NOMO-1 treated with DMSO at 0.1 percent for 48 hours (cell line): ENCODE results near the gene EN2.

Experiments used
- DNase-seq: peaks from one replicate; lab custom pipeline; 2025; ENCODE audit not compliant: unreplicated experiment; lab: John Stamatoyannopoulos, UW

EN2 gene

DNA sequence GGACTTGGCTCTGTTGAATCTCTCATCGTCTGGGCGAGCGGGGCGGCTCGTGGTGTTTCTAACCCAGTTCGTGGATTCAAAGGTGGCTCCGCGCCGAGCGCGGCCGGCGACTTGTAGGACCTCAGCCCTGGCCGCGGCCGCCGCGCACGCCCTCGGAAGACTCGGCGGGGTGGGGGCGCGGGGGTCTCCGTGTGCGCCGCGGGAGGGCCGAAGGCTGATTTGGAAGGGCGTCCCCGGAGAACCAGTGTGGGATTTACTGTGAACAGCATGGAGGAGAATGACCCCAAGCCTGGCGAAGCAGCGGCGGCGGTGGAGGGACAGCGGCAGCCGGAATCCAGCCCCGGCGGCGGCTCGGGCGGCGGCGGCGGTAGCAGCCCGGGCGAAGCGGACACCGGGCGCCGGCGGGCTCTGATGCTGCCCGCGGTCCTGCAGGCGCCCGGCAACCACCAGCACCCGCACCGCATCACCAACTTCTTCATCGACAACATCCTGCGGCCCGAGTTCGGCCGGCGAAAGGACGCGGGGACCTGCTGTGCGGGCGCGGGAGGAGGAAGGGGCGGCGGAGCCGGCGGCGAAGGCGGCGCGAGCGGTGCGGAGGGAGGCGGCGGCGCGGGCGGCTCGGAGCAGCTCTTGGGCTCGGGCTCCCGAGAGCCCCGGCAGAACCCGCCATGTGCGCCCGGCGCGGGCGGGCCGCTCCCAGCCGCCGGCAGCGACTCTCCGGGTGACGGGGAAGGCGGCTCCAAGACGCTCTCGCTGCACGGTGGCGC, at the start of gene EN2:
EN2 (plus strand) TSS at position 19 of the 767 bp plus-strand sequence; CDS start at position 268, 249 bp downstream.
- no peak for DNase-seq

- DNase-seq = no peak
These were observed 49.0 kb upstream of the EN2 start for GRCh38 chr7:155408651-155409586.

DNA sequence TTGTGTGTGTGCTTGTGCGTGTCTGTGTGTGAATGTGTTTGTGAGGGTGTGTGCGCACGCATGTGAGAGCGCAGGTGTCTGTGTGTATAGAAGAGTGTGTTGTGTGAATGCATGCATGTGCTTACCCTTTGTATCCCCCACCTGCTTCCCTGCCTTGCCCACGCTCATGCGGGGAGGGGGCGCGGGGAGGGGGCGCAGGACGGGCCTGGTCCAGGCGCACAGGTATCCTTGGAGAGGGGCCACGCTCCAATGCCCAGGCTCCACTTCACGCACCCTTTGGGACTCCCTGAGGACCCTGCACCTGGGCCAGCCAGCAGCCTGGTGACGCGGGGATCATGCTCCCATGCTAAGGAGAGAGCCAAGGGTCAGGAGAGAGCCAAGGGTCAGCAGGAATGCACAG, 47.9 kb upstream of the EN2 start:
- no peak for DNase-seq

DNA sequence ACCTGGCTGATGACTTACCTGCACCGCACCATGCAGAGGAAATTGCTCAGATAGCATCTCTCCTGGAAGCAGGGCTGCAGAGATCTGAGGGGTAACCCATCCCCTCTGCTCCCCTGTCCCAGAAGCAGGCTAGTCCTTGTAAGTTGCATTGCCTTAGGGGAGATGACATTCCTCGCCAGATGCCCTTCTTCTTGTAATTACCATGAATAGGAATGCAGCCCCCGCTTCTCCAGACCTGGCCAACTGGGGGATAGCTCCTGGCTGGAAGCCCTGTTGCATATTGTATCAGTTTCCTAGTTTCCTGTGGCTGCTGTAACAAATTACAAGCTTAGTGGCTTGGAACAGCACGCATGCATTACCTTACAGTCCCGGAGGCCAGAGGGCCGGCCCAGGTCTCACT, 47.5 kb upstream of the EN2 start:
- DNase-seq = no peak

DNA sequence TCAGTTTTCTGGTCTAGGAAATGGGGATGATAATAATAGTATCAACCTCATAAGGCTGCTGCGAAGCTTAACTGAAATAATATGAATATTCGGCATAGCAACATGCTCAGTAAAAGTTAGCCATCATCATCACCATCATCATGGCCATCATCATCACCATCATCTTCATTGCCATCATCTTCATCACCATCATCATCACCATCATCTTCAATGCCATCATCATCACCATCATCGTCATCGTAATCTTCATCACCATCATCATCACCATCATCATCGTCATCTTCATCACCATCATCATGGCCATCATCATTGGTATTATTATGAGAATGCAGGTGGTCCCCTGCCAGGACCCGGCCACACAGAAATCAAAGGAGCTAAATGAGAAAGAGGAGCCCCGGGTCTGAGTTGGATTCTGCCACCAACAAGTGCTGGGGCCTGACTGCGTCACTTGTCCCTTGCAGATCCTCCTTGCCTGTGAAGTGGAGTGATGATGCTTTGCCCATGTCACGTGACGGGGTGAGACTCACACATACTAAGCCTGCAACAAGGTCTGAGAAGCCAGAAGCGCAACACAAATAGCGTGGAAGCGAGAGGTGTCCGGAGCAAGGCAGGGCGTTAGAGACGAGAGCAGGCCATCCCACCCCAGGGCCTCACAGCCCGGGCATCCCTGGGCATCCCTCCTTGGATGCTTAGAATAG, 46.1 kb upstream of the EN2 start:
- no peak for DNase-seq

GRCh38 chr7:155412416-155413253, 45.3 kb upstream of the EN2 start:
- no peak for DNase-seq

DNA sequence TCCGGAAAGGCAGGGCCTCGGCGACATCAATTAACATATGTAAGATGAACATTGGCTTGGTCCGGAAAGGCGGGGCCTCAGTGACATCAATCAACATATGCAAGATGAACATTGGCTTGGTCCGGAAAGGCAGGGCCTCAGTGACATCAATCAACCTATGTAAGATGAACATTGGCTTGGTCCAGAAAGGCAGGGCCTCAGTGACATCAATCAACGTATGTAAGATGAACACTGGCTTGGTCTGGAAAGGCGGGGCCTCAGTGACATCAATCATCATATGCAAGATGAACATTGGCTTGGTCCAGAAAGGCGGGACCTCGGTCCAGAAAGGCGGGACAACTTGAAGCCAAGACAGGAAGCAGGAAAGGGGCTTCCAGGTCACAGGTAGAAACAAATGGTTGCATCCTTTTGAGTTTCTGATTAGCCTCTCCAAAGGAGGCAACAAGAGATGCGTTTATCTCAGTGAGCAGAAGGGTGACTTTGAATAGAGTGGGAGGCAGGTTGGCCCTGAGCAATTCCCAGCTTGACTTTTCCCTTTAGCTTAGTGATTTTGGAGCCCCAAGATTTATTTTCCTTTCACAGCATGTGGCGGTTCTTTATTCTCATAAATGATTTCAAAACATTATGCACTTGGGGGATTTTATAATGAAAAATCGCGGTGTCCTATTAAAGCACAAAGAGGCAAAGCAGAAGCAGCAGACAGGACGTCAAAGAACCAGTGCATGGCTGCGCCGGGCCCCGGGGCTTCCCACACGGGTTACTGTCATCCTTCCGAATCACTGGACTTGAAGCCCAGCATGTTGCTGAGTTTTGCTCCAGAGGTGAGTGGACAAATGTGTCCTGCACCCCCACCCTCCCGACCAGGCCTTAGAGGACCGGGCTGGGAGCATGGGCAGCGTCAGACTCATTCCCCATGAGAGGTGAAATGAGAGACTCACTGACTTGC, 43.1 kb upstream of the EN2 start:
- DNase-seq = no peak

DNA sequence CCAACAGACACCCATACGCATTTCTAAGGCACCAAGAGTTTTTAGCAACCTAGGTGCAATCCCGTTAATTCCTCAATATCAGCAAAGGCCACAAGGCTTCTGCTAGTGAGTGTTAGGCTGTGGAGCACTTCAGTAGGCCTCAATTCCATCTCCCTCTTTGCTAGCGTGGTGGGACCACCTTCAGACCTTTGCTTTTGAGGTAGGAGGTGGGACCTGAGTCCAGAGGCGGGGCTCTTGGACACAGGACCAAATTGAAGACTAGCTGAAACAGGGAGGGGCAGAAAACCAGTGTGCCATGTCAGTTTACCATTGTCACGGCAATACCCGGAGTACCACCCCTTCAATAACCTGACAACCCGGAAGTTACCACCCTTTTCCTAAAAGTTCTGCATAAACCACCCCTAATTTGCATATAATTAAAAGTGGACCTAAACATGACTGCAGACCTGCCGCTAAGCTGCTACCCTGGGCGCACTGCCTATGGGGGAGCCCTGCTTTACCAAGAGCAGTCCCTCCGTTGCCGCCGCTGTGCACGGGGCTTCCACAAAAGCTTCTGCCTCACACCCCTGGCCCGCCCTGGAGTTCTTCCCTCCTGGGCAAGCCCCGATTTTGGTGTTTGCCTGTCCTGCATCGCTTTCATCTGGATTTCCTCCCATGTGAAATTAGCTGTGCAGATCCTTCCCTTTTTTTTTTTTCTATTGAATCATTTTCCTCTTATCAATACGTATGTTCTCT, 41.1 kb upstream of the EN2 start:
- DNase-seq = no peak

DNA sequence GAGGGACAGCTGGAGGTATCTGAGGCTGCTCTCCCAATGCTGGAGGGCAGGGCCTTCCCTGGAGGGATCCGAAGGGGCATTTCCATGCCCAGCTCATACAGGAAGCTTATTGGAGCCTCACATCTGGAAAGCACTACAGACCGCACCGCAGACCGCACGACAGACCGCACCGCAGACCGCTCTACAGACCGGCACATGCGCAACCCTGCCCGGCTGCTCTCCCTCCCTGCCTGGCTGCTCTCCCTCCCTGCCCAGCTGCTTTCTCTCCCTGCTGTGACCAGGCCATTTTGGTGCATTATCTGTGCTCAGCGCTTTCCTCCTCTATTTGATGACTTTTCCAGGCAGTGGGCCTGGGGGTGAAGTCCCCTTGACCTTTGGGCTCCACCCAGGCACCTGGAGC, 39.6 kb upstream of the EN2 start:
- no peak for DNase-seq

GRCh38 chr7:155418941-155419755, 38.8 kb upstream of the EN2 start:
- no peak for DNase-seq

DNA sequence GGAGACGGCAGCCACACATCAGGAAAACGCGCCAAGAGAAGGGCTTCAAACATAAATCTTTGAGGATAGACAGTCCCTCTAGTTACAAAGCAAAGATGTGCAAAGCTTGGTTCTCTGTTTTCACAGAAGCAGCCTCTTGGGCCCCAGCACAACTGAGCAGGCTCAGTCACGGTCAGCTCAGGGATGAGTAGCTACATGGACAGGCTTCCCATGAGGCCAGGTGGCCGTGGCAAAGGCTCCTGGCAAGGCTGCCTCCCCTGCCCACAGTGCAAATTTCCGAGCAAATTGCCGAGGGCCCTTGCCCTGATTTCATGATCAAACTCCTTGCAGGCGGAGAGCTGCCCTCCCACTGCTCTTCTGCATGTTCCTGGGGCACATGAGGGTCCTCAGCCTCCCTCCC, 37.8 kb upstream of the EN2 start:
- no peak for DNase-seq

DNA sequence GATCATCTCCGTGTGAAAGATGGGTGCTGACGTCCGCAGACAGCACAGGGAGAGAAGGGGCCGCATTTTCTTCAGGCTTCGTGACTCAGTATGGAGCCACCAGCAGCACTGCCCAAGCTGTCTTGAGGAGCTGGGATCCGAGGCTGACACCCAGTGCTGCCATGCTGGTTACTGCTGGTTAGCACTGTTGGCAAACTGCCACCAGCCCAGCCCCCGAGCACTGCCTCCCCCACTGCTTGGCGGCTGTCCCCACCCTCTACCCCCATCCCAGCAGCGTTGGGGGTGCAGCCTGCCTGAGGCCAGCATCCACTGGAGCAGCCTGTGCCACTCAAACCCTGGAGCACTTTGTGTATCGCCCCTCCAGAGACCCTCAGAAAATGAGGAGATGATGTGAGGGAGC, 35.8 kb upstream of the EN2 start:
- DNase-seq = no peak

DNA sequence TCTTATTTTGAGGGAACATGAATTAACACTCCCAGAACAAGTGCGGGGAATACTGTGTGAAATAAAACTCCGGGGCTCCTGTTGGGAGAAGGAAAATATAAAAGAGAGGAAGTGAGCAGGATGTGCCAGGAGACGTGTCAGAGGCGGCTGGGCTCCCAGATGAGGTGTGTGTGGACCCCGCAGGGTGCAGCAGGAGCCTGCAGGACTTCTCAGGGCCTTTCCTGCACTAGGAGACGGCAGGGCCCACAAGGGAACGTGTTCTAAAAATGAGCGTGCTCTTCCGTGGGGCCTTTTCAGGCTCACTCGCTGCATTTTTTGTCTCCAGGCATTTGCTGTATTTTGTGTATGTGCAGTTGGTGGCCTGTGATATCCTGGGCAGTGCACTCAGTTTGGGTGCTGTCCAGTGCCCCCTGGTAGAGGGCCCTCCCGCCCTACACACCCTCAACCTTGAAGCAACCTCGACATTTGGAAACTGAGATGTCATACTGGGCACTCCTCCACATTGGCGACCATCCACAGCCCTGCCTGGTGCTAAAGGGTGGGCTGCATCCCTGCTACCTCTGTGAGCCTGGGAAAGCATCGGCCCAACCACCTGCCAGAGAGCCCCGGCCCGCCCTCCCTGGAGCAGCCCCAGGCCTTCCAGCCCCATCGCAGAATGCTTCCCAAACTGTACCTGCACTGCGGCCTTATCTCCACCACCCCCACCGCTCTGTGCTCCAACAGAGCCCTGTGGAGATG, 35.2 kb upstream of the EN2 start:
- no peak for DNase-seq

DNA sequence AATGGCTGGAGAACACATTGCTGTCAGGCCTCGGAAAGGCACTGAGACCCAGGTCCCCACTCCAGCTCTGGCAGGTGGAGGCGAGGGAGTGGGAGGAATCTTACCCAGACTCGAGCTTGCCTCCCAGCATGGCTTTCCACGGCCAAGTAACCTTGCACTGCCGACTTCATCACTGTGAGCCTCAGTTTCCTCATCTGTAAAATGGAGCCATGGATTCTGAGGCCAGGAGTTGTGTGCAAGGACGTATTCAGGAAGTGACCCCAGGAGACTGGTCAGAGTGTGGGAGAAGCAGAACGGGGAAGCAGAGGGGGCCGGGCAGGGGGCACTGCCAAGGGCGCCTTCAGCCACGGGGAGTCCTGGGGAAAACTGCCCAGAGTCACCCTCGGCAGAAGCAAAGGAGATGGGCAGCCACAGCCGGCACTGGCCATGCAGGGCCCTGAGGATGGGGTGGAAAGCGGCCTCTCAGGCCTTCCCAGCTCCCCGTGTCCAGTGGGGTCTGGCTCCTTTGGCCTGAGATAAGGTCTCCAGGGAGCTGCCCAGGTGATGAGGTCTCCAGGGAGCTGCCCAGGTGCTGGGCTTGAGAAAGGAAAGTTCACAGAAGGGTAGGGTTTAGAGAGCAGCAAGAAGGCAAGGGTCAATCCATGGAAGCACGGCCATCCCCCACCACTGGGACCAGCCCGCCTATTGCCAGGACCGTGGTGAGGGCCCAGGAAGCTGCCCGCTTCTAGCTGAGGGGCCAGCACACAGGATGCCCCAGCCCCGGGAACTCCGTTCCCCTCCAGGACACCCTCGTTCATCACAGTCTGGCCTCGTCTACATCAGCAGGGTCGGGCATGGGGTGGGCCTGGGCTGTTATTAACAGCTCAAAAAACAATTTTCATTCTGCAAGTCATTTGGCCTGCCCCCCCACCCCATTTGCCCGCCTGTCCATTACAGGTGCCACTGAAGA, 34.3 kb upstream of the EN2 start:
- no peak for DNase-seq

- DNase-seq = no peak
These were observed 33.5 kb upstream of the EN2 start for GRCh38 chr7:155424301-155425010.

- DNase-seq = no peak
These were observed 33.0 kb upstream of the EN2 start for GRCh38 chr7:155425011-155425340.
